A549 (cell line): ENCODE measurements around the gene DYSF.

Source experiments
- BCL3 ChIP-seq: fragments of >200 bp; sonication (Bioruptor Twin); formaldehyde crosslinking; IDR thresholded peaks from 3 replicates; pipeline ENCODE4 v1.6.1; 2016
- BHLHE40 ChIP-seq: IDR thresholded peaks from 2 replicates; pipeline ENCODE4 v1.6.1; 2012; ENCODE audit warnings: low read depth, low read length, inconsistent platforms
- CTCF ChIP-seq: fragments of >200 bp; sonication (Bioruptor Twin); formaldehyde crosslinking; IDR thresholded peaks from 3 replicates; pipeline ENCODE4 v1.5.1; 2016
- MAX ChIP-seq: IDR thresholded peaks from 2 replicates; pipeline ENCODE4 v1.6.1; 2012
- MYC ChIP-seq: IDR thresholded peaks from 2 replicates; pipeline ENCODE4 v1.6.1; 2012; ENCODE audit warnings: mild to moderate bottlenecking, inconsistent platforms, low read length, improper control_type of control experiment, borderline replicate concordance
- PBX3 ChIP-seq: IDR thresholded peaks from 2 replicates; pipeline ENCODE4 v1.6.1; 2012
- POLR2A ChIP-seq: IDR thresholded peaks from 2 replicates; pipeline ENCODE4 v1.6.1; 2012; ENCODE audit warnings: mild to moderate bottlenecking, low read length
- RAD21 ChIP-seq, 2 experiments: fragments of >200 bp in 1 of 2; sonication (Bioruptor Twin) in 1 of 2; formaldehyde crosslinking in 1 of 2; IDR thresholded peaks in 1 of 2; conservative IDR thresholded peaks in 1 of 2; 2 replicates in 1 of 2; 3 replicates in 1 of 2; pipeline ENCODE4 v1.6.1; 2012 to 2018; ENCODE audit warnings: inconsistent platforms in 1 of 2
- USF2 ChIP-seq: fragments of 450-650 bp; IDR thresholded peaks from 2 replicates; pipeline ENCODE4 v1.6.1; 2014; ENCODE audit warnings: antibody characterized with exemption

GRCh38 chr2:71417300-71418202, 35.8 kb upstream of the DYSF start:
- TF ChIP-seq BHLHE40 (no peak), POLR2A (no peak), CTCF (no peak), MAX (no peak), USF2 (no peak), RAD21 (conservative IDR thresholded peaks at IDR 0.05 in 1 of 2, IDR thresholded peaks at IDR 0.05 in 1 of 2) (no peak), PBX3 (no peak), MYC (no peak), BCL3 (no peak)
